Forelimb muscle (tissue), 1 donor: ENCODE measurements around the gene SCAANT1. TPM values are rescaled to one million over a fixed set of nuclear protein-coding genes. Genes with fewer than 3 reads are reported as not detected.

Experiments
- DNase-seq: peaks from one replicate; pipeline ENCODE4 v3.0.0-alpha.2; 2013; ENCODE audit warnings: low read depth
- polyA plus RNA-seq: library from polyadenylated mRNA; unstranded; fragments of 120-200 nt; gene quantifications from one replicate; pipeline ENCODE4 v1.2.1, GENCODE V29; 2013; ENCODE audit not compliant: insufficient read length

SCAANT1 gene
- polyA plus RNA-seq, 1 donor: 1.0 TPM

- no peak for DNase-seq
Measured at GRCh38 chr3:63864008-63864964, 47.9 kb downstream of the SCAANT1 start.

- DNase-seq: no peak
Measured at GRCh38 chr3:63863150-63864007, 48.8 kb downstream of the SCAANT1 start, which contains the start of the genes ATXN7 and THOC7. TSS of gene ATXN7 (plus strand) at chr3:63863867. CDS start at chr3:63912599, 48,732 bp downstream. TSS of gene THOC7 (minus strand) at chr3:63863805. CDS start at chr3:63863790, 15 bp downstream.

- no peak for DNase-seq
Measured at GRCh38 chr3:63862804-63863149, 49.4 kb downstream of the SCAANT1 start.

Other genes with a start within 250 kb of the SCAANT1 start
- gene C3orf49, start 93.1 kb downstream of the SCAANT1 start, polyA plus RNA-seq: 0.22 TPM
- gene THOC7, start 48.6 kb downstream of the SCAANT1 start, polyA plus RNA-seq: 52.7 TPM
- 11.3 TPM for gene ATXN7, start 48.5 kb downstream of the SCAANT1 start, polyA plus RNA-seq
- gene PSMD6, start 111.1 kb upstream of the SCAANT1 start, polyA plus RNA-seq: 78.5 TPM